Neural cell (in vitro differentiated cells): ENCODE data around the gene SERPINI2.

Experiments used
- CTCF ChIP-seq: fragments of 450-650 bp; IDR thresholded peaks from 2 replicates; pipeline ENCODE4 v1.5.1; 2014; ENCODE audit warnings: antibody characterized with exemption, mild to moderate bottlenecking, moderate library complexity; ENCODE audit not compliant: poor library complexity, severe bottlenecking
- EP300 ChIP-seq: fragments of 450-650 bp; conservative IDR thresholded peaks from 2 replicates; pipeline ENCODE4 v1.6.1; 2014; ENCODE audit warnings: antibody characterized with exemption, mild to moderate bottlenecking, moderate library complexity; ENCODE audit not compliant: poor library complexity, severe bottlenecking
- EZH2 ChIP-seq: fragments of 200-600, 300-800 bp; shearing (Covaris generic), sonication (generic); IDR thresholded peaks from 2 replicates; pipeline ENCODE4 v1.6.1; 2014; ENCODE audit warnings: antibody characterized with exemption, low read length, borderline replicate concordance, mild to moderate bottlenecking; ENCODE audit not compliant: insufficient read depth, poor library complexity, severe bottlenecking
- MXI1 ChIP-seq: fragments of 450-650 bp; conservative IDR thresholded peaks from 2 replicates; pipeline ENCODE4 v1.6.1; 2014; ENCODE audit warnings: antibody characterized with exemption, mild to moderate bottlenecking; ENCODE audit not compliant: poor library complexity, severe bottlenecking
- POLR2AphosphoS5 ChIP-seq: IDR thresholded peaks from 2 replicates; pipeline ENCODE4 v1.6.1; 2012
- RAD21 ChIP-seq: fragments of 450-650 bp; conservative IDR thresholded peaks from 2 replicates; pipeline ENCODE4 v1.6.1; 2014; ENCODE audit warnings: antibody characterized with exemption, mild to moderate bottlenecking, moderate library complexity
- REST ChIP-seq: IDR thresholded peaks from 2 replicates; pipeline ENCODE4 v1.6.1; 2012; ENCODE audit warnings: borderline replicate concordance
- SMC3 ChIP-seq: fragments of 450-650 bp; conservative IDR thresholded peaks from 2 replicates; pipeline ENCODE4 v1.6.1; 2014; ENCODE audit warnings: antibody characterized with exemption, mild to moderate bottlenecking, moderate library complexity; ENCODE audit not compliant: poor library complexity
- TAF1 ChIP-seq: IDR thresholded peaks from 2 replicates; pipeline ENCODE4 v1.6.1; 2012; ENCODE audit warnings: low read depth

GRCh38 chr3:167437428-167438139 lies 36.3 kb downstream of the SERPINI2 start:
- no peak for TF ChIP-seq REST
- TF ChIP-seq TAF1, result no peak
- TF ChIP-seq EP300, result no peak
- TF ChIP-seq CTCF, result no peak
- TF ChIP-seq SMC3, result no peak
- no peak for TF ChIP-seq EZH2
- no peak for TF ChIP-seq POLR2AphosphoS5
- no peak for TF ChIP-seq RAD21
- TF ChIP-seq MXI1, result no peak
